Measurements from ENCODE around the gene DAB2. TPM values are rescaled to one million over a fixed set of nuclear protein-coding genes. Genes with fewer than 3 reads are reported as not detected.

DAB2 gene
- total RNA-seq, 5 donors from 2014 or later (not counting 1 experiment from before 2014, with no cell fraction given): 0.47 to 1.1 (median 0.78) TPM

DNA sequence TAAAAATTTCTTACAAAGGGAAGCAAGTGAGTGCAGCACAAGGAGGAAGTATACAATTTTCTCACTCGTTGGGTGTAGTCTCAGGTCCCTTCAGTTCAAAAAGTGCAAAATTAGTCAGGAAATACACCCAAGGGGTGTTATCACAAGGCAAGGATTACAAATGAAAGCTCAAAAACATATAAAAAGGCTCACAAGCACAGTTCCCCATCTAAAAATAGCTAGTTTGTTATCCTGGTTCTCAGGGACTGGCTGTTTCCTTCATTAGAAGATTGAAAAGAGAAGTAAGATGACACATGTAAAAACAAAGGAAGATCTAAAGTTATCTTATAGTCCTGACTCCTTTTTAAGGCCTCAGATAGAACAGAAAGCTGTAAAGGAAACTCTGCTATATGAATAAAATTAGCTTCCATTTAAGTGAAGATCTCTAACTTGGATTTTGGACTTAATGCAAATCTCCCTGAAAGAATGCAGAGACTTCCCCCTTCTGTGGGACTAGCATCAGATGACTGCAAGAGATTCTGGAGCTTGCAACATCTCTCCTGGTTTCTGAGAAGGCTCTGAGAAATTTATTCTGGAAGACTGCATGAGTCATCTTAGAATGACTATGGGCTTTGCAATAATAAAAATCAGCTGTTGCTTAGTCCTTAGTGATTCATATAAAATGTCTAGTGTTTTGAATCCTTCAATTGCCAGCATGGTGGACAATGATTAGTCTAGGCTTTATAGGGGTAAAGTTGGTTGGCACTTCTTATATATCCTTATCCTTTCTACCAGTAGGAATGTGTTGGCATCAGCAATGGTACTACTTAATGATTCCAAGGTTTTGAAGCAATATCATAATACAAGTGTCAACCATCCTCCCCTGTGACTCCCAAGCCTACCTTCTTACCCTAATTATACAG, 25.4 kb downstream of the DAB2 start:
- Mint-ChIP-seq H3K4me3 (no peak overlapping the region), H3K27ac (peak overlapping the region; percentile 1 to 5), H3K4me1 (peaks cover 4 to 6% (median 6%) of the 10 kb centered on the region in 3 donors), H3K36me3 (no peaks in the 10 kb centered on the region), H3K9me3 (no peaks in the 10 kb centered on the region), H3K27me3 (no peaks in the 10 kb centered on the region)
- POLR2A ChIA-PET: interaction anchor here in 1 of 2 donors (0.6 kb wide), 1 partner anchor 37 kb away, joined by 3 read pairs; no protein-coding TSS in a partner anchor
- Histone ChIP-seq H3K4me1 (ENCODE audit: control insufficient read depth in 1 of 2, extremely low read depth in 1 of 2, insufficient read depth in 2 of 2, low read length in 2 of 2) (peaks cover 0 to 3% of the 10 kb centered on the region in 2 experiments), H3K36me3 (ENCODE audit: control insufficient read depth in 2 of 2, extremely low read depth in 1 of 2, insufficient read depth in 1 of 2, low read length in 1 of 2) (no peaks in the 10 kb centered on the region), H3K4me3 (ENCODE audit: control insufficient read depth in 1 of 2, extremely low read depth in 1 of 2, low read length in 1 of 2) (no peak overlapping the region), H3K27me3 (replicated peaks in 1 of 2; ENCODE audit: control insufficient read depth in 2 of 2, extremely low read depth in 1 of 2, insufficient read depth in 2 of 2, low read length in 1 of 2) (no peaks in the 10 kb centered on the region), H3K27ac (ENCODE audit: low read length) (peak overlapping the region; percentile 47), H3K9me3 (no peaks in the 10 kb centered on the region)
- 50% methylated on average over 1 of the region's 1 CpG for WGBS (ENCODE audit: insufficient coverage)
- DNase-seq (peak in 1 of 35 experiments; percentile 4), ATAC-seq (replicated peaks in 1 of 4) (no peak)
- CTCF ChIA-PET: interaction anchor here (0.7 to 1.0 kb wide), 2 partner anchors 24 to 248 kb away, joined by 3 to 4 read pairs; no protein-coding TSS in a partner anchor

GRCh38 chr5:39396843-39397242, 27.9 kb downstream of the DAB2 start:
- ChIA-PET POLR2A (no interaction called here), CTCF (no interaction called here)
- no peak overlapping the region for H3K27ac ChIP-seq (ENCODE audit: low read length)
- DNase-seq (no peak), ATAC-seq (replicated peaks in 1 of 4) (no peak)
- no peaks in the 10 kb centered on the region for H3K9me3 Mint-ChIP-seq
- 94% methylated on average over 2 of the region's 3 CpGs for WGBS (ENCODE audit: insufficient coverage)
- H3K36me3 ChIP-seq (ENCODE audit: control insufficient read depth in 2 of 2, extremely low read depth in 1 of 2, insufficient read depth in 1 of 2, low read length in 1 of 2): no peaks in the 10 kb centered on the region
- peaks cover 0 to 3% of the 10 kb centered on the region in 2 experiments for H3K4me1 ChIP-seq (ENCODE audit: control insufficient read depth in 1 of 2, extremely low read depth in 1 of 2, insufficient read depth in 2 of 2, low read length in 2 of 2)
- H3K27ac Mint-ChIP-seq: no peak overlapping the region
- H3K27me3 Mint-ChIP-seq: no peaks in the 10 kb centered on the region
- H3K4me1 Mint-ChIP-seq: peaks cover 4 to 6% (median 6%) of the 10 kb centered on the region in 3 donors
- H3K9me3 ChIP-seq: no peaks in the 10 kb centered on the region
- no peaks in the 10 kb centered on the region for H3K36me3 Mint-ChIP-seq
- no peak overlapping the region for H3K4me3 ChIP-seq (ENCODE audit: control insufficient read depth in 1 of 2, extremely low read depth in 1 of 2, low read length in 1 of 2)
- no peaks in the 10 kb centered on the region for H3K27me3 ChIP-seq (replicated peaks in 1 of 2; ENCODE audit: control insufficient read depth in 2 of 2, extremely low read depth in 1 of 2, insufficient read depth in 2 of 2, low read length in 1 of 2)
- H3K4me3 Mint-ChIP-seq: no peak overlapping the region

GRCh38 chr5:39395521-39395920, 29.3 kb downstream of the DAB2 start:
- peaks cover 4 to 6% (median 6%) of the 10 kb centered on the region in 3 donors for H3K4me1 Mint-ChIP-seq
- H3K27ac Mint-ChIP-seq: no peak overlapping the region
- no peaks in the 10 kb centered on the region for H3K9me3 ChIP-seq
- no peaks in the 10 kb centered on the region for H3K27me3 ChIP-seq (replicated peaks in 1 of 2; ENCODE audit: control insufficient read depth in 2 of 2, extremely low read depth in 1 of 2, insufficient read depth in 2 of 2, low read length in 1 of 2)
- no peaks in the 10 kb centered on the region for H3K27me3 Mint-ChIP-seq
- no peak overlapping the region for H3K27ac ChIP-seq (ENCODE audit: low read length)
- no peak overlapping the region for H3K4me3 ChIP-seq (ENCODE audit: control insufficient read depth in 1 of 2, extremely low read depth in 1 of 2, low read length in 1 of 2)
- no peaks in the 10 kb centered on the region for H3K9me3 Mint-ChIP-seq
- no peak for ATAC-seq (replicated peaks in 1 of 4)
- no peaks in the 10 kb centered on the region for H3K36me3 Mint-ChIP-seq
- POLR2A ChIA-PET: no interaction called here
- no peaks in the 10 kb centered on the region for H3K36me3 ChIP-seq (ENCODE audit: control insufficient read depth in 2 of 2, extremely low read depth in 1 of 2, insufficient read depth in 1 of 2, low read length in 1 of 2)
- DNase-seq: no peak
- H3K4me1 ChIP-seq (ENCODE audit: control insufficient read depth in 1 of 2, extremely low read depth in 1 of 2, insufficient read depth in 2 of 2, low read length in 2 of 2): peaks cover 0 to 3% of the 10 kb centered on the region in 2 experiments
- no peak overlapping the region for H3K4me3 Mint-ChIP-seq
- CTCF ChIA-PET: interaction anchor here in 1 of 2 donors (0.7 kb wide), 1 partner anchor 20 kb away, joined by 4 read pairs; no protein-coding TSS in a partner anchor

- Histone ChIP-seq H3K9me3 (no peaks in the 10 kb centered on the region), H3K27ac (ENCODE audit: low read length) (no peak overlapping the region), H3K36me3 (ENCODE audit: control insufficient read depth in 2 of 2, extremely low read depth in 1 of 2, insufficient read depth in 1 of 2, low read length in 1 of 2) (no peaks in the 10 kb centered on the region), H3K27me3 (replicated peaks in 1 of 2; ENCODE audit: control insufficient read depth in 2 of 2, extremely low read depth in 1 of 2, insufficient read depth in 2 of 2, low read length in 1 of 2) (no peaks in the 10 kb centered on the region), H3K4me3 (ENCODE audit: control insufficient read depth in 1 of 2, extremely low read depth in 1 of 2, low read length in 1 of 2) (no peak overlapping the region), H3K4me1 (ENCODE audit: control insufficient read depth in 1 of 2, extremely low read depth in 1 of 2, insufficient read depth in 2 of 2, low read length in 2 of 2) (peaks cover 0 to 3% of the 10 kb centered on the region in 2 experiments)
- Mint-ChIP-seq H3K27me3 (no peaks in the 10 kb centered on the region), H3K4me1 (peaks cover 4 to 6% (median 6%) of the 10 kb centered on the region in 3 donors), H3K36me3 (no peaks in the 10 kb centered on the region), H3K4me3 (no peak overlapping the region), H3K9me3 (no peaks in the 10 kb centered on the region), H3K27ac (no peak overlapping the region)
- WGBS (ENCODE audit: insufficient coverage): 20% methylated on average over 1 of the region's 3 CpGs
- ChIA-PET CTCF (interaction anchor here in 1 of 2 donors (0.7 kb wide), 1 partner anchor 19 kb away, joined by 4 read pairs; no protein-coding TSS in a partner anchor), POLR2A (no interaction called here)
- DNase-seq: no peak
- ATAC-seq (replicated peaks in 1 of 4): no peak
These were observed 29.8 kb downstream of the DAB2 start for GRCh38 chr5:39394946-39395345.

GRCh38 chr5:39390945-39391344, 33.8 kb downstream of the DAB2 start:
- ChIA-PET POLR2A (no interaction called here), CTCF (interaction anchor here in 1 of 2 donors (1.1 kb wide), 1 partner anchor 34 kb away, joined by 3 read pairs; the partner anchor contains the start of gene DAB2)
- H3K27me3 Mint-ChIP-seq: no peaks in the 10 kb centered on the region
- H3K27ac ChIP-seq (ENCODE audit: low read length): no peak overlapping the region
- H3K27me3 ChIP-seq (replicated peaks in 1 of 2; ENCODE audit: control insufficient read depth in 2 of 2, extremely low read depth in 1 of 2, insufficient read depth in 2 of 2, low read length in 1 of 2): no peaks in the 10 kb centered on the region
- no peak overlapping the region for H3K4me3 Mint-ChIP-seq
- no peaks in the 10 kb centered on the region for H3K4me1 ChIP-seq (ENCODE audit: control insufficient read depth in 1 of 2, extremely low read depth in 1 of 2, insufficient read depth in 2 of 2, low read length in 2 of 2)
- no peak for DNase-seq
- H3K27ac Mint-ChIP-seq: no peak overlapping the region
- H3K4me1 Mint-ChIP-seq: no peaks in the 10 kb centered on the region
- no peaks in the 10 kb centered on the region for H3K36me3 ChIP-seq (ENCODE audit: control insufficient read depth in 2 of 2, extremely low read depth in 1 of 2, insufficient read depth in 1 of 2, low read length in 1 of 2)
- 100% methylated on average over 1 of the region's 3 CpGs for WGBS (ENCODE audit: insufficient coverage)
- no peaks in the 10 kb centered on the region for H3K9me3 Mint-ChIP-seq
- no peak for ATAC-seq (replicated peaks in 1 of 4)
- H3K36me3 Mint-ChIP-seq: no peaks in the 10 kb centered on the region
- no peaks in the 10 kb centered on the region for H3K9me3 ChIP-seq
- H3K4me3 ChIP-seq (ENCODE audit: control insufficient read depth in 1 of 2, extremely low read depth in 1 of 2, low read length in 1 of 2): no peak overlapping the region

GRCh38 chr5:39387293-39387692, 37.5 kb downstream of the DAB2 start:
- WGBS (ENCODE audit: insufficient coverage): no CpG with 5 or more reads among the region's 2 CpGs
- no peaks in the 10 kb centered on the region for H3K36me3 ChIP-seq (ENCODE audit: control insufficient read depth in 2 of 2, extremely low read depth in 1 of 2, insufficient read depth in 1 of 2, low read length in 1 of 2)
- Mint-ChIP-seq H3K36me3 (no peaks in the 10 kb centered on the region), H3K4me1 (no peaks in the 10 kb centered on the region), H3K27ac (no peak overlapping the region), H3K27me3 (peaks cover 0 to 2% of the 10 kb centered on the region in 2 donors), H3K4me3 (no peak overlapping the region), H3K9me3 (no peaks in the 10 kb centered on the region)
- H3K4me3 ChIP-seq (ENCODE audit: control insufficient read depth in 1 of 2, extremely low read depth in 1 of 2, low read length in 1 of 2): no peak overlapping the region
- no peaks in the 10 kb centered on the region for H3K9me3 ChIP-seq
- H3K4me1 ChIP-seq (ENCODE audit: control insufficient read depth in 1 of 2, extremely low read depth in 1 of 2, insufficient read depth in 2 of 2, low read length in 2 of 2): no peaks in the 10 kb centered on the region
- DNase-seq: no peak
- no peaks in the 10 kb centered on the region for H3K27me3 ChIP-seq (replicated peaks in 1 of 2; ENCODE audit: control insufficient read depth in 2 of 2, extremely low read depth in 1 of 2, insufficient read depth in 2 of 2, low read length in 1 of 2)
- POLR2A ChIA-PET: no interaction called here
- no peak overlapping the region for H3K27ac ChIP-seq (ENCODE audit: low read length)
- CTCF ChIA-PET: no interaction called here
- no peak for ATAC-seq (replicated peaks in 1 of 4)
